Body of pancreas (tissue), 4 donors: ENCODE results near the gene CWF19L1. TPM values are rescaled to one million over a fixed set of nuclear protein-coding genes. Genes with fewer than 3 reads are reported as not detected.

Experiments
- ATAC-seq: fragments of 150-250 bp; one replicate; pipeline ENCODE4 v1.9.1; 2016
- DNase-seq, 4 donors: peaks; one replicate each; pipeline ENCODE4 v3.0.0-alpha.2; 2019
- H3K27ac ChIP-seq, 4 donors: fragments of 200-600 bp; sonication (generic); 1 replicate in 3 of 4; 2 replicates in 1 of 4; pipeline versions ENCODE4 v1.5.1 to v1.6.1; 2016 to 2019; ENCODE audit warnings: mild to moderate bottlenecking in 1 of 4, mixed read lengths in 1 of 4, moderate library complexity in 1 of 4
- H3K27me3 ChIP-seq, 2 donors: fragments of 200-600 bp; sonication (generic); one replicate each; pipeline ENCODE4 v1.6.0; 2016; ENCODE audit warnings: mild to moderate bottlenecking in 1 of 2
- H3K36me3 ChIP-seq, 2 donors: fragments of 200-600 bp; sonication (generic); replicated peaks in 1 of 2; 2 replicates each; pipeline ENCODE4 v1.5.1; 2016; ENCODE audit warnings: low read depth in 2 of 2; ENCODE audit not compliant: insufficient read depth in 1 of 2
- H3K4me1 ChIP-seq: fragments of 200-600 bp; sonication (generic); one replicate; pipeline ENCODE4 v1.6.0; 2016
- H3K4me3 ChIP-seq, 2 donors: fragments of 200-600 bp; sonication (generic); 1 replicate in 1 of 2; 2 replicates in 1 of 2; pipeline ENCODE4 v1.5.1; 2016 to 2019
- H3K9me3 ChIP-seq, 3 donors: fragments of 200-600 bp; sonication (generic); 1 replicate in 2 of 3; 2 replicates in 1 of 3; pipeline ENCODE4 v1.5.1; 2016
- POLR2A ChIP-seq, 3 donors: fragments of 450-650 bp; IDR thresholded peaks; one replicate each; pipeline ENCODE4 v1.6.1; 2016; ENCODE audit warnings: antibody characterized with exemption in 3 of 3, mild to moderate bottlenecking in 2 of 3
- WGBS, 2 donors: methylation state at CpG; one replicate each; pipeline ENCODE4 v1.1.5; 2017; 5-methylcytosine and 5-hydroxymethylcytosine counted together
- intact Hi-C: fragments of 100-400 bp; cut with DNase I; formaldehyde crosslinking; loops from one replicate; pipeline ENCODE4 v1.15.1; 2023
- total RNA-seq, 2 donors: library from RNA; depleted of rRNA; stranded (reverse); fragments of >200 nt; gene quantifications; one replicate each; pipeline ENCODE4 v1.1.0, GENCODE V29; 2016
- TF ChIP-seq, protein P1 (sequence below), 7 experiments: fragments of 450-650 bp in 4 of 7; fragments of 200-600 bp in 3 of 7; sonication (generic) in 3 of 7; IDR thresholded peaks; one replicate each; pipeline ENCODE4 v1.5.1; 2016 to 2019; ENCODE audit warnings: antibody characterized with exemption in 7 of 7

CWF19L1 gene
- total RNA-seq, 2 donors from 2014 or later: 5.6 to 10.1 TPM

DNA sequence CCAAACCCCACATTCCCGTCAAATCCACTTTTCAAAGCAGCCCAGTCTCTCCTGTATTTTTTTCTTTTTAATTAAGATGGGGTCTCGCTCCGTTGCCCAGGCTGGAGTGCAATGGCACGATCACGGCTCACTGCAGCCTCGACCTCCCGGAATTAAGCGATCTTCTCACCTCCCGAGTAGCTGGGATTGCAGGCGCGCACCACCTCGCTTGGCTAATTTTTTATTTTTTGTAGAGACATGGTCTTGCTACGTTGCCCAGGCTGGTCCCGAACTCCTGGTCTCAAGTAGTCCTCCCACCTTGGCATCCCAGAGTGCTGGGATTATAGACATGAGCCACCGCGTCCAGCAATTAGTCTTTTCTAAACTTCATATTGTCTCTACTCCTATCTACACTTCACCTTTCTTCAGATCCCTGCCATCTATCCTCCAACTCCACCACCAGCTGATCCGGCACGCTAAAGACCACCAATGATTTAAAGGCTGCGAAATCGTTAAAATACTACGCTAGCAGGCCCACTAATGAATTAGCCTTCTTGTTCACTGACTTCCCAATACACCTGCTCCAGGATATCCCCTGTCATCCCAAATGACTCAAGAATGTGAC, 37.5 kb downstream of the CWF19L1 start:
- TF ChIP-seq, protein P1, sequence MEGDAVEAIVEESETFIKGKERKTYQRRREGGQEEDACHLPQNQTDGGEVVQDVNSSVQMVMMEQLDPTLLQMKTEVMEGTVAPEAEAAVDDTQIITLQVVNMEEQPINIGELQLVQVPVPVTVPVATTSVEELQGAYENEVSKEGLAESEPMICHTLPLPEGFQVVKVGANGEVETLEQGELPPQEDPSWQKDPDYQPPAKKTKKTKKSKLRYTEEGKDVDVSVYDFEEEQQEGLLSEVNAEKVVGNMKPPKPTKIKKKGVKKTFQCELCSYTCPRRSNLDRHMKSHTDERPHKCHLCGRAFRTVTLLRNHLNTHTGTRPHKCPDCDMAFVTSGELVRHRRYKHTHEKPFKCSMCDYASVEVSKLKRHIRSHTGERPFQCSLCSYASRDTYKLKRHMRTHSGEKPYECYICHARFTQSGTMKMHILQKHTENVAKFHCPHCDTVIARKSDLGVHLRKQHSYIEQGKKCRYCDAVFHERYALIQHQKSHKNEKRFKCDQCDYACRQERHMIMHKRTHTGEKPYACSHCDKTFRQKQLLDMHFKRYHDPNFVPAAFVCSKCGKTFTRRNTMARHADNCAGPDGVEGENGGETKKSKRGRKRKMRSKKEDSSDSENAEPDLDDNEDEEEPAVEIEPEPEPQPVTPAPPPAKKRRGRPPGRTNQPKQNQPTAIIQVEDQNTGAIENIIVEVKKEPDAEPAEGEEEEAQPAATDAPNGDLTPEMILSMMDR (IDR thresholded peaks at IDR 0.05): no peak
- TF ChIP-seq POLR2A (IDR thresholded peaks at IDR 0.05): no peak
- peak overlapping the region; percentile 63 to 95 for H3K4me3 ChIP-seq
- DNase-seq (peak in 1 of 4 donors; percentile 19), ATAC-seq (no peak)
- WGBS, 2 donors: 51 to 52% methylated on average over 21 of the region's 21 CpGs
- intact Hi-C loops: no loop called here
- H3K36me3 ChIP-seq: peaks cover 0 to 9% of the 10 kb centered on the region in 2 donors
- H3K9me3 ChIP-seq: no peaks in the 10 kb centered on the region
- peaks cover 16% of the 10 kb centered on the region for H3K4me1 ChIP-seq
- no peaks in the 10 kb centered on the region for H3K27me3 ChIP-seq
- peak overlapping the region in 3 of 4 donors; percentile 41 to 82 (median 79) for H3K27ac ChIP-seq

DNA sequence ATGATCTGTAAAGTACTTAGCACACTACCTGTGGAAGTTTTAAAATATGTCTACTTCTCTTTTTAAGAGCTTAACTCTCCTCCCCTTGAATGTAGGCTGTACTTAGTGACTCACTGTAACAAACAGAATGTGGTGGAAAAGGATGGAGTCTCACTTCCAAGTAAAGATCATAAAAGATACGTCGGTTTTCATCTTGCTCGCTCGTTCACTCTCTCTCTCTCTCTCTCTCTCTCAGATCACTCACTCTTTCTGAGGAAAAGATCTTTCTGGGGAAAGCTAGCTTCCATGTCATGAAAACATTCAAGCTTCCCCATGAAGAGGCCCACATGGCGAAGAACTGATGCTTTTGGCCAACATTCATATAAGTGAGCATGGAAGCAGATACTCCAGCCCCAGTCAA, 43.6 kb downstream of the CWF19L1 start:
- ATAC-seq: no peak
- no peak overlapping the region for H3K4me3 ChIP-seq

DNA sequence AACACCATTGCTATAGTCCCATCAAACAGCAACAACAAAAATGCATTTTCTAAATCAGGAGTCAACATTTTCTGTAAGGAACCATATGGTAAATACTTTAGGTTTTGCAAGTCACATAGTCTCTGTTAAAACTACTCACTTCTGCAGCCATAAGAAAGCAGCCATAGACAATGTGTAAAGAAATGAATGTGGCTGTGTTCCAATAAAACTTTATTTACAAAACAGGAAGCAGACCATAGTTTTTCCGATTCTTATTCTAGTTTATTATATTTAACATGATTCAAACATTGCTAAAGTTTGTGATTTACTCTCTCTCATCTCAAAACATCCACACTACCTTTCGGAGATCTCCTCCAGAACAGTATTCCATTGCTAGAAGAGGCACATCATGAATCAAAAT, 44.9 kb downstream of the CWF19L1 start:
- Histone ChIP-seq H3K27ac (no peak overlapping the region), H3K36me3 (peaks cover 0 to 23% of the 10 kb centered on the region in 2 donors), H3K4me3 (no peak overlapping the region), H3K27me3 (no peaks in the 10 kb centered on the region), H3K9me3 (no peaks in the 10 kb centered on the region), H3K4me1 (no peaks in the 10 kb centered on the region)
- TF ChIP-seq, protein P1 (IDR thresholded peaks at IDR 0.05): no peak
- TF ChIP-seq POLR2A (IDR thresholded peaks at IDR 0.05): no peak
- no peak for ATAC-seq
- no peak for DNase-seq
- WGBS, 2 donors: 97 to 98% methylated on average over 2 of the region's 2 CpGs
- intact Hi-C loops: no loop called here

More for the DNA sequence above, 43.6 kb downstream of the CWF19L1 start:
- WGBS, 2 donors: 78 to 84% methylated on average over 5 of the region's 5 CpGs
- H3K9me3 ChIP-seq: no peaks in the 10 kb centered on the region
- intact Hi-C loops: no loop called here
- no peaks in the 10 kb centered on the region for H3K27me3 ChIP-seq
- peaks cover 0 to 14% of the 10 kb centered on the region in 2 donors for H3K36me3 ChIP-seq
- H3K27ac ChIP-seq: no peak overlapping the region
- TF ChIP-seq POLR2A (IDR thresholded peaks at IDR 0.05): no peak
- TF ChIP-seq, protein P1 (IDR thresholded peaks at IDR 0.05): no peak
- peaks cover 7% of the 10 kb centered on the region for H3K4me1 ChIP-seq
- DNase-seq: no peak

DNA sequence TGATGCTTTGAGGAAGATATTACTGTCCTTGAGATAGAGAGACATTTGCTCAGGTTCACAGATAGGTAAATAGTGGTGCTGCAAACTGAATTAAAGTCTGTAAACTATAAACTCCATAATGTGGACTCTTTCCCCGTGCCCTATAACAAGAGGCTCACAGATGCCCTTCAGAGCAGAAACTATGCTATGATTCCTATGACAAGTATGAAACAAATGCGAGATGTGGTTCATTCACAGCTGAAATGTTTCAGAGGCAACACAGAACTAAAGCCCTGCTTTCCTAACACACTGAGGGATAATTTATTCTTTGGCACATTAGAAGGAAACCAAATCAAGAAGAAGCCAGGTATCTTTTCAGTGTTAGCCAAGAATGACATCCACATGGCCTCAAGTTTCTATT, 51.4 kb downstream of the CWF19L1 start:
- TF ChIP-seq, protein P1 (IDR thresholded peaks at IDR 0.05): no peak
- TF ChIP-seq POLR2A (IDR thresholded peaks at IDR 0.05): no peak
- no peaks in the 10 kb centered on the region for H3K27me3 ChIP-seq
- intact Hi-C loops: no loop called here
- WGBS, 2 donors: 78 to 91% methylated on average over 2 of the region's 2 CpGs
- DNase-seq (no peak), ATAC-seq (no peak)
- H3K9me3 ChIP-seq: no peaks in the 10 kb centered on the region
- H3K27ac ChIP-seq: no peak overlapping the region
- H3K4me1 ChIP-seq: no peaks in the 10 kb centered on the region
- peaks cover 4 to 20% of the 10 kb centered on the region in 2 donors for H3K36me3 ChIP-seq
- no peak overlapping the region for H3K4me3 ChIP-seq

DNA sequence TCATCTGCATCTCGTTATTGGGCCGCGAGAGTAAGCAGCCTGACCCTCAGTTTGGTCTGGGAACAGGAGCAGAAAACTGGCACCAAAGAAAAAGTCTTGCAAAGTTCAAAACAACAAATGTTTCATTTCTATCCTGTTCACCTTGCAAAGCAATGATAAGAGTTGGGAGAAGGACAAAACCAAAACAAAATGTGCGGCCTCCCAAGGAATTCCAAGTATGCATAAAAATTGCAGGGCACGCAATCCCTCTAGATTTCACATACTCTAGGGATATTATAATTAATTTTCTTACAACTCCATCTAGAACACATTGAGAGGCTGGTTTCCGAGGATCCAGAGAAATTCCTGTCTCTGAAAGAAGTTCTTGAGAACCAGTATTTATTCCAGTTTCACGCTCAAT, 58.1 kb downstream of the CWF19L1 start:
- no peaks in the 10 kb centered on the region for H3K27me3 ChIP-seq
- intact Hi-C loops: no loop called here
- DNase-seq (peak in 1 of 4 donors; percentile 14), ATAC-seq (peak; percentile 65)
- TF ChIP-seq, protein P1 (IDR thresholded peaks at IDR 0.05): no peak
- TF ChIP-seq POLR2A (IDR thresholded peaks at IDR 0.05): no peak
- no peaks in the 10 kb centered on the region for H3K9me3 ChIP-seq
- H3K36me3 ChIP-seq: peaks cover 0 to 3% of the 10 kb centered on the region in 2 donors
- H3K4me3 ChIP-seq: no peak overlapping the region
- H3K4me1 ChIP-seq: peaks cover 4% of the 10 kb centered on the region
- H3K27ac ChIP-seq: peak overlapping the region in 2 of 4 donors; percentile 32 to 63
- WGBS, 2 donors: 62 to 68% methylated on average over 7 of the region's 7 CpGs
